RPMI7951 (cell line): ENCODE measurements around the gene OR4F15. TPM values are rescaled to one million over a fixed set of nuclear protein-coding genes. Genes with fewer than 3 reads are reported as not detected.

ENCODE experiments used
- DNase-seq: peaks from one replicate; pipeline ENCODE4 v3.0.0-alpha.2; 2012; ENCODE audit warnings: low read depth
- total RNA-seq: library from RNA; depleted of rRNA; stranded (reverse); fragments of >200 nt; shearing (Covaris generic); gene quantifications from 2 replicates; pipeline ENCODE4 v1.2.3, GENCODE V29; 2014; rRNA removed

Gene OR4F15
- total RNA-seq, 1 experiment from 2014 or later, result 0.72 TPM

- DNase-seq, result no peak
These were observed 7.6 kb upstream of the OR4F15 start for GRCh38 chr15:101804375-101804774.

DNA sequence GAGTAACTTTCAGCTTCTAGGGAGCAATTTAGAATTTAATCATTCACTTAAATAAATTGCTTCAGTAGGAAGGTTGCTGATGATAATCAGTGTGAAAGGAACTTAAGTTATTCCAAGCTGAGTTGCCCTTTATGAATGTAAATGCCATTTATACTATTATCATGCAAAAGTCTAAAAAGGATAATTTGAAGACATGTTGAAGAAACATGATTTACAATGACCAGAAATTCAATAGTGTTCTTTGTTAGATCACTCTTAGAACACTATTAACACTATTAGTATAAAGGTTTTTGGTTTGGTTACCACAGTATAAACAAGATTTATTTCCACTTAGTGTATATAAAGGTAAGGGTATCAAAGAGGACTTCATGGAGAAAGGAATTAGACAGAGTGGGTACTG is 7.1 kb upstream of the OR4F15 start:
- DNase-seq, result no peak

DNA sequence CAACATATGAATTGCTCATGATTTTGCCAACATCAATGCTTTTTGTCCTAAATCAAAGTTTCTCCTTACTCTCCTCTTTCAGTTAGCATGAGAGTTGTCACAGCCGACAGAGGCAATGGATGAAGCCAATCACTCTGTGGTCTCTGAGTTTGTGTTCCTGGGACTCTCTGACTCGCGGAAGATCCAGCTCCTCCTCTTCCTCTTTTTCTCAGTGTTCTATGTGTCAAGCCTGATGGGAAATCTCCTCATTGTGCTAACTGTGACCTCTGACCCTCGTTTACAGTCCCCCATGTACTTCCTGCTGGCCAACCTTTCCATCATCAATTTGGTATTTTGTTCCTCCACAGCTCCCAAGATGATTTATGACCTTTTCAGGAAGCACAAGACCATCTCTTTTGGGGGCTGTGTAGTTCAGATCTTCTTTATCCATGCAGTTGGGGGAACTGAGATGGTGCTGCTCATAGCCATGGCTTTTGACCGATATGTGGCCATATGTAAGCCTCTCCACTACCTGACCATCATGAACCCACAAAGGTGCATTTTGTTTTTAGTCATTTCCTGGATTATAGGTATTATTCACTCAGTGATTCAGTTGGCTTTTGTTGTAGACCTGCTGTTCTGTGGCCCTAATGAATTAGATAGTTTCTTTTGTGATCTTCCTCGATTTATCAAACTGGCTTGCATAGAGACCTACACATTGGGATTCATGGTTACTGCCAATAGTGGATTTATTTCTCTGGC is 6.2 kb upstream of the OR4F15 start:
- no peak for DNase-seq

- DNase-seq, result peak; percentile 86
These were observed 4.6 kb upstream of the OR4F15 start for GRCh38 chr15:101807345-101807945.

- peak; percentile 87 for DNase-seq
These were observed 3.8 kb upstream of the OR4F15 start for GRCh38 chr15:101808201-101808600.

GRCh38 chr15:101810456-101810855 is 1.5 kb upstream of the OR4F15 start:
- DNase-seq, result no peak

DNA sequence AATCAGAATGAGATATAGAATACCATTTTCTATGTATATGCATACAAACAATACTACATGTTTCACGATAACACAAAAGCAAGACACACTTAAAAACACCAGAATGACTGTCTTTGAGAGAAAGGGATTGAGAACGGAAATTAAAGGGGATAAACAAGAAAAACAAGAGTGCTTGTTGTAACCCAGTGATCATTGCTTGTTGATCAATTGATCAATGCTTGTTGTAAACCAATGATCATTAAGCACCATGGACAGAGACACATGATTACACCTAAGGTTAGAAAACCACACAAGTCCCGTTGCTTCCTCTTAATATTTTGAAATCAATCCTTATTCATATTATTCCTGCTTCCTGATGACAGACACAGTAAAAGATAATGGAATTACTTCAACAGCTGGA is 1.1 kb upstream of the OR4F15 start:
- peak; percentile 17 for DNase-seq

DNA sequence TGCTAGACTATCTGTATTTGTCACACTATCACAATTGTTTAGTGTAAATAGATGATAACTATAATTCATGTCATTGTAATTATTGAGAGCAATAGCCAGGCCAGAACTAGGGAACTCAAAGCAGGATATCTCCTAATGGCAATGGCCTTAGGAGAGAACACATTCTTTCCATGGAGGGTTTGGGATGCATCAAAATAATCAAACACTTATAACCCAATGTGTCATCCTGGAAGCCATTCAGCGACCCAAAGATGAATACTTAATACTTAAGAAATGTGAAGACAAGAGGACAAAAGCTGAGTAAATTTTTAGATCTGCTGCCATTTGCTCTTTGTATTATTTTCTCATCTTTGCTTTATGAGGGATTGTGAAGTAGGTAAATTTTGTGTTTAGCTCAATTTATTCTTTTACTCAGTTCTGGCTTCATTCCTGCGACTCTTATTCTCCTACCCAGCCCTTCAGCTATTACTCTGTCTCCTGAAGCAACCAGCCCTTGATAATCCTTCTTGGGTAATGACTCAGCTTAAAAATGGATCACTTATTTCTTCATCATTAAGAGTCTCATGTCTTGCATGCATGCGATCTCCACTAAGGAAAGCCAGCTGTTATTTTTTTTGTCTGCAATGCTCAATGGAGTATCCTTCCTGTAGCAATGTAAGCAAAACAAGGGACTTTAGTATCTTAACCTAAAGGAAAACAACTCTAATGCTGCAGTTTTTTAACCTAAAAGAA is 2.0 kb downstream of the OR4F15 start:
- DNase-seq, result peak; percentile 70

- no peak for DNase-seq
These were observed 8.8 kb downstream of the OR4F15 start for GRCh38 chr15:101820781-101821180.

- peak; percentile 65 for DNase-seq
These were observed 15.3 kb downstream of the OR4F15 start for GRCh38 chr15:101827257-101827656.

DNA sequence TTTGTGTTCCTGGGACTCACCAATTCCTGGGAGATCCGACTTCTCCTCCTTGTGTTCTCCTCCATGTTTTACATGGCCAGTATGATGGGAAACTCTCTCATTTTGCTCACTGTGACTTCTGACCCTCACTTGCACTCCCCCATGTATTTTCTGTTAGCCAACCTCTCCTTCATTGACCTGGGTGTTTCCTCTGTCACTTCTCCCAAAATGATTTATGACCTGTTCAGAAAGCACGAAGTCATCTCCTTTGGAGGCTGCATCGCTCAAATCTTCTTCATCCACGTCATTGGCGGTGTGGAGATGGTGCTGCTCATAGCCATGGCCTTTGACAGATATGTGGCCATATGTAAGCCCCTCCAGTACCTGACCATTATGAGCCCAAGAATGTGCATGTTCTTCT is 16.8 kb downstream of the OR4F15 start:
- no peak for DNase-seq

DNA sequence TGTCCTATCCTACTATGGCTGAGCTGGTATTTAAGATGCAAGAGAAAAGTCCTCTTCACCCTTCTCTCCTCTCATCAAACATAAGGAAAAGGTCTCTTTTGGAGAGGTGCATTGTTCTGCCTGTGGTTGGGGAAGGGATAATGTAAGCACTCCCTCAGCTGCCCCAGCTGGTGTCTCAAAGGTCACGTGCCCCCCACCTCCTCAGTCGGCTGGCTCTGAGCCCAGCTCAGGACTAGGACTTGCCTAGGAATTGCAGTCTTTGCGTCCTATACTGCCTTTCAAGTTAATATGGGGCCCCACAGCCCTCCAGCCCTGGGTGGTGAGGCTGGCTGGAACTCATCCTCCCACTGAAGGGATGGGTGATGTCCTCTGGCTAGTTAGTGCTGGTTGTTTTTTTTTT is 29.7 kb downstream of the OR4F15 start:
- no peak for DNase-seq

- peak; percentile 42 for DNase-seq
These were observed 32.9 kb downstream of the OR4F15 start for GRCh38 chr15:101844916-101845315.

DNA sequence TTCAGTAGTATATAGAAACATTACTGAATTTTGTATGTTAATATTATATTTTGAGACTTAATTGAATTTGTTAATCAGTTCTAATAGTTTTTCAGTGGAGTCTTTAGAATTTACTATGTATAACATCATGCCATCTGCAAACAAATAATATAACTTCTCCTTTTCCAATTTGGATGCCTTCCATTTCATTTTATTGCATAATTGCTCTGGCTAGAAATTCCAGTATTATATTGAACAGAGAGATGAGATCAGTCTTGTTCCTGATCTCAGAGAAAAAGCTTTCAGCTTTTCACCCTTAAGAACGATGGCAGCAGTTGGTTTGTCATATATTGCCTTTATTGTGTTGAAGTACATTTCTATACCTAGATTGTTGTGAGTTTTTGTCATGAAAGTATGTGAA is 40.4 kb downstream of the OR4F15 start:
- DNase-seq, result no peak

Other genes starting within 250 kb of the OR4F15 start
- gene TM2D3, start 159.8 kb upstream of the OR4F15 start, total RNA-seq, result 45.3 and 45.5 TPM in 2 replicates
- gene TARS3, start 87.7 kb upstream of the OR4F15 start, total RNA-seq, result 10.7 and 12.1 TPM in 2 replicates
- not detected in 2 replicates for gene OR4F6, start 8.7 kb upstream of the OR4F15 start, total RNA-seq